Adrenal gland (tissue), 12 donors: ENCODE results near the gene DOCK8. TPM values are rescaled to one million over a fixed set of nuclear protein-coding genes. Genes with fewer than 3 reads are reported as not detected.
A peak's percentile ranks its signal among the peaks of the same experiment; 100 is the strongest.

Source experiments
- DNase-seq, 7 donors: peaks; one replicate each; pipeline ENCODE4 v3.0.0-alpha.2; 2019 to 2020
- H3K27ac ChIP-seq, 5 donors: fragments of 200-600 bp; sonication (generic) in 4 of 5; 1 replicate in 3 of 5; 2 replicates in 2 of 5; pipeline versions ENCODE4 v1.5.1 to v1.8.0; 2016 to 2020; ENCODE audit warnings: mild to moderate bottlenecking in 1 of 5
- H3K27me3 ChIP-seq: fragments of 200-600 bp; 2 replicates; pipeline ENCODE4 v1.8.0; 2021
- H3K36me3 ChIP-seq, 2 donors: fragments of 200-600 bp; replicated peaks in 1 of 2; 1 replicate in 1 of 2; 2 replicates in 1 of 2; pipeline versions ENCODE4 v1.5.1 to v1.8.0; 2018 to 2022
- H3K4me1 ChIP-seq, 2 donors: fragments of 200-600 bp; replicated peaks in 1 of 2; 1 replicate in 1 of 2; 2 replicates in 1 of 2; pipeline versions ENCODE4 v1.5.1 to v1.8.0; 2018 to 2021
- H3K4me3 ChIP-seq, 4 donors: fragments of 200-600 bp; sonication (generic) in 3 of 4; one replicate each; pipeline ENCODE4 v1.5.1; 2016 to 2018
- H3K9me3 ChIP-seq, 3 donors: fragments of 200-600 bp; sonication (generic) in 1 of 3; replicated peaks in 1 of 3; 1 replicate in 2 of 3; 2 replicates in 1 of 3; pipeline versions ENCODE4 v1.5.1 to v1.8.0; 2016 to 2021
- CTCF ChIP-seq, 6 experiments: fragments of 450-650 bp in 4 of 6; fragments of 200-600 bp in 2 of 6; sonication (generic) in 1 of 6; IDR thresholded peaks; 1 replicate in 5 of 6; 2 replicates in 1 of 6; pipeline versions ENCODE4 v1.5.1 to v1.8.0; 2016 to 2021; ENCODE audit warnings: antibody characterized with exemption in 6 of 6, mild to moderate bottlenecking in 2 of 6, moderate library complexity in 1 of 6
- POLR2A ChIP-seq, 2 donors: fragments of 450-650 bp; IDR thresholded peaks; one replicate each; pipeline ENCODE4 v1.6.1; 2017; ENCODE audit warnings: antibody characterized with exemption in 2 of 2, mild to moderate bottlenecking in 2 of 2, moderate library complexity in 1 of 2
- WGBS, 4 donors: extraction: QIAGEN DNeasy Blood & Tissue Kit in 2 of 4; methylation state at CpG; one replicate each; pipeline versions ENCODE4 v1.1.5 to v1.1.7; 2013 to 2017; 5-methylcytosine and 5-hydroxymethylcytosine counted together
- intact Hi-C, 2 donors: fragments of 100-400 bp; cut with DNase I; formaldehyde crosslinking; loops; one replicate each; pipeline versions ENCODE4 v1.14.1 to v1.15.0; 2022 to 2023
- polyA plus RNA-seq, 3 donors: library from polyadenylated mRNA; stranded (reverse); fragments of 200-250 nt in 2 of 3; fragments of 350-450 nt in 1 of 3; fragmentation: Illumina TruSeq in 1 of 3; extraction: RNeasy Lipid Tissue Mini Kit (QIAGEN cat#74804) in 1 of 3; gene quantifications; one replicate each; pipeline ENCODE4 v1.2.3, GENCODE V29; 2013 to 2014
- total RNA-seq, 9 donors: library from RNA; depleted of rRNA in 4 of 9; stranded (reverse); fragments of >200 nt in 4 of 9; fragments of 120-200 nt in 1 of 9; fragmentation: NEBNext Ultra II Directional in 1 of 9; extraction: Animal tissue kit (Norgen Biotek cat#: 25700) in 1 of 9; gene quantifications; one replicate each; pipeline versions ENCODE4 v1.1.0 to v1.2.4, GENCODE V29; 2013 to 2023
- donor health status: healthy with polysubstance abuse.
- donor health status: Bipolar disorder and iron deficiency.
- donor health status: DM: yes; HTN: yes; CAD: no.
- donor health status: DM: no; HTN: no; CAD: no.
- donor health status: DM: no; HTN: no; CAD: no.
- donor health status: DM: yes; HTN: yes; CAD: no.

Gene DOCK8
- total and polyA plus RNA-seq, 12 donors = 8.3 to 134 (median 40.5) TPM

- WGBS, 4 donors = 64 to 84% (median 74%) methylated on average over 3 of the region's 3 CpGs
- intact Hi-C loops = no loop called here
- peaks cover 0 to 41% of the 10 kb centered on the region in 2 donors for H3K4me1 ChIP-seq
Measured at GRCh38 chr9:223152-223551, 8.5 kb downstream of the DOCK8 start.

GRCh38 chr9:224026-224425 is 9.4 kb downstream of the DOCK8 start:
- 56 to 76% (median 59%) methylated on average over 5 of the region's 5 CpGs for WGBS, 4 donors
- Histone ChIP-seq H3K4me3 (no peak overlapping the region), H3K9me3 (no peaks in the 10 kb centered on the region), H3K4me1 (peaks cover 0 to 34% of the 10 kb centered on the region in 2 donors), H3K27ac (no peak overlapping the region), H3K36me3 (no peaks in the 10 kb centered on the region), H3K27me3 (no peaks in the 10 kb centered on the region)
- DNase-seq = no peak
- intact Hi-C loops = no loop called here
- TF ChIP-seq CTCF (IDR thresholded peaks at IDR 0.05) = no peak
- TF ChIP-seq POLR2A (IDR thresholded peaks at IDR 0.05) = no peak

More at GRCh38 chr9:223152-223551, 8.5 kb downstream of the DOCK8 start:
- Histone ChIP-seq H3K27ac (no peak overlapping the region), H3K9me3 (no peaks in the 10 kb centered on the region), H3K36me3 (no peaks in the 10 kb centered on the region), H3K27me3 (no peaks in the 10 kb centered on the region), H3K4me3 (no peak overlapping the region)
- TF ChIP-seq POLR2A (IDR thresholded peaks at IDR 0.05) (no peak), CTCF (IDR thresholded peaks at IDR 0.05) (no peak)
- peak in 1 of 7 donors; percentile 15 for DNase-seq

- no peak overlapping the region for H3K27ac ChIP-seq
- no peaks in the 10 kb centered on the region for H3K27me3 ChIP-seq
- H3K9me3 ChIP-seq = no peaks in the 10 kb centered on the region
- TF ChIP-seq POLR2A (IDR thresholded peaks at IDR 0.05) = no peak
- TF ChIP-seq CTCF (IDR thresholded peaks at IDR 0.05) = no peak
- H3K36me3 ChIP-seq = no peaks in the 10 kb centered on the region
- H3K4me1 ChIP-seq = peaks cover 0 to 29% of the 10 kb centered on the region in 2 donors
- no peak for DNase-seq
- no peak overlapping the region for H3K4me3 ChIP-seq
- intact Hi-C loops = no loop called here
- WGBS, 4 donors = 71 to 88% (median 81%) methylated on average over 3 of the region's 3 CpGs
Measured at GRCh38 chr9:224582-225520, 10.2 kb downstream of the DOCK8 start.

GRCh38 chr9:227860-228259 is 13.2 kb downstream of the DOCK8 start:
- DNase-seq = no peak
- no peaks in the 10 kb centered on the region for H3K9me3 ChIP-seq
- WGBS, 4 donors = 66 to 78% (median 75%) methylated on average over 3 of the region's 3 CpGs
- no peak for TF ChIP-seq POLR2A (IDR thresholded peaks at IDR 0.05)
- no peak for TF ChIP-seq CTCF (IDR thresholded peaks at IDR 0.05)
- intact Hi-C loops = no loop called here
- H3K36me3 ChIP-seq = no peaks in the 10 kb centered on the region
- no peaks in the 10 kb centered on the region for H3K27me3 ChIP-seq
- H3K27ac ChIP-seq = no peak overlapping the region
- peaks cover 0 to 16% of the 10 kb centered on the region in 2 donors for H3K4me1 ChIP-seq
- no peak overlapping the region for H3K4me3 ChIP-seq
